NB4 (cell line): ENCODE results near the gene PASK.
"Not testable (repeated sequence)": the region's sequence is repeated elsewhere in the genome, so short reads cannot be mapped to it uniquely, and the experiment has no call there.

ENCODE experiments used
- DNase-seq: peaks from one replicate; pipeline ENCODE4 v3.0.0; 2010; ENCODE audit warnings: low read depth
- H3K4me3 ChIP-seq: one replicate; pipeline ENCODE4 v1.5.1; 2011; ENCODE audit warnings: mild to moderate bottlenecking, low read depth, low read length, moderate library complexity
- MAX ChIP-seq: IDR thresholded peaks from 2 replicates; pipeline ENCODE4 v1.6.1; 2011; ENCODE audit warnings: low read depth, low read length
- MYC ChIP-seq: IDR thresholded peaks from 2 replicates; pipeline ENCODE4 v1.6.1; 2011; ENCODE audit warnings: low read depth, low read length
- POLR2A ChIP-seq: IDR thresholded peaks from 2 replicates; pipeline ENCODE4 v1.6.1; 2011; ENCODE audit warnings: mild to moderate bottlenecking; ENCODE audit not compliant: insufficient read length; ENCODE audit errors: extremely low read depth
- TF ChIP-seq, protein P1 (sequence below): IDR thresholded peaks from one replicate; pipeline ENCODE4 v1.5.1; 2012; ENCODE audit warnings: low read depth, low read length

PASK gene

GRCh38 chr2:241148891-241149674, at the start of gene PASK:
PASK (minus strand) TSS chr2:241149472; CDS start chr2:241143032, 6,440 bp downstream.
- peak; percentile 15 for TF ChIP-seq POLR2A
- TF ChIP-seq, protein P1, sequence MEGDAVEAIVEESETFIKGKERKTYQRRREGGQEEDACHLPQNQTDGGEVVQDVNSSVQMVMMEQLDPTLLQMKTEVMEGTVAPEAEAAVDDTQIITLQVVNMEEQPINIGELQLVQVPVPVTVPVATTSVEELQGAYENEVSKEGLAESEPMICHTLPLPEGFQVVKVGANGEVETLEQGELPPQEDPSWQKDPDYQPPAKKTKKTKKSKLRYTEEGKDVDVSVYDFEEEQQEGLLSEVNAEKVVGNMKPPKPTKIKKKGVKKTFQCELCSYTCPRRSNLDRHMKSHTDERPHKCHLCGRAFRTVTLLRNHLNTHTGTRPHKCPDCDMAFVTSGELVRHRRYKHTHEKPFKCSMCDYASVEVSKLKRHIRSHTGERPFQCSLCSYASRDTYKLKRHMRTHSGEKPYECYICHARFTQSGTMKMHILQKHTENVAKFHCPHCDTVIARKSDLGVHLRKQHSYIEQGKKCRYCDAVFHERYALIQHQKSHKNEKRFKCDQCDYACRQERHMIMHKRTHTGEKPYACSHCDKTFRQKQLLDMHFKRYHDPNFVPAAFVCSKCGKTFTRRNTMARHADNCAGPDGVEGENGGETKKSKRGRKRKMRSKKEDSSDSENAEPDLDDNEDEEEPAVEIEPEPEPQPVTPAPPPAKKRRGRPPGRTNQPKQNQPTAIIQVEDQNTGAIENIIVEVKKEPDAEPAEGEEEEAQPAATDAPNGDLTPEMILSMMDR = no peak
- TF ChIP-seq MAX = peak; percentile 59
- 0 out of 2 replicates have a peak, but pooled peaks have one; percentile 12 for TF ChIP-seq MYC
- peak within 1 kb of the TSS; percentile 95 for H3K4me3 ChIP-seq
- DNase-seq = peak; percentile 98

DNA sequence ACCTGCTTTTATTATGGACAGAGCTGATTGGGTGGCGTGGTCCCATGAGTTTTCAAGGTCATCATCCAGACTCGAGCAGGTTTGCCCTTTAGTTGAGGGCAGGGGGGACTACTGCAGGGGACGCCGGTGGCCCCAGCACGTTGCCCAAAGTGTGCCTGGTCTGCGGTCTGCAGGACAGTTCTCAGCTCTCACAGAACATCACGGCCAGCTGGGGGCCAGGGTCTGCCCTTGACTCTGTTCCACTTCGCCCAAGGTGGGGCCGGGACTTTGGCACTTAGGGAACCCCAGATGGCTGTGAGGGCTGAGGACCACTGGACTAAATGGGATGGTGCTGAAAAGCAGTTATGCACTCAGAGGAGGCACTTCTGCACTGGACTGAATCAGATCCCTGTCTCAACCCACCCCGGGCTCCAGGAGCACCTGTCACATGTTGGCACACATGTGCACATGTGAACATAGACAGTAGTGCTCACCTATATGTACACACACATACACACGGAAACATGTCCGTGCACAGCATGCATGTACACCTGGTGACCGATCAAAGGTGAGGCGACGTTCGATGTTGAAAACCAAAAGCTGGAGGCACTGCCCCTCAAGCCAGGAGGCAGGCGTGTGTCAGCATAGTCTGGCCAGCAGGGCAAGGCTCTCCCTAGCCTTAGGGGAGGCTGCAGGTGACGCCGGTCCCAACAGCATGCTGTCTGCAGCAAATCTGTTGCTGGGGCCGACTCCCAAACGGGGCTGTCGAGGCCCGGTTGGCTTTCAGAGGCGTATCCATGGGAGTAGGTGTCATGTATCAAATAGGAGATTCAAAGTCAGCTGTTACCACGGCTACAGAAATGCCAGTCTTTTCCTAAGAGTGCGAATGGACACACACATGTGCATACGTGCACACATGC, 49.4 kb upstream of the PASK start:
- no peak for DNase-seq
- H3K4me3 ChIP-seq = no peak overlapping the region
- TF ChIP-seq POLR2A = no peak

- TF ChIP-seq POLR2A = no peak
- TF ChIP-seq MYC = no peak
- TF ChIP-seq MAX = no peak
- TF ChIP-seq, protein P1 = no peak
- no peak for DNase-seq
- no peak overlapping the region for H3K4me3 ChIP-seq
These were observed 48.7 kb upstream of the PASK start for GRCh38 chr2:241197947-241198346.

GRCh38 chr2:241197246-241197645, 48.0 kb upstream of the PASK start:
- H3K4me3 ChIP-seq, DNase-seq: not testable (repeated sequence)

DNA sequence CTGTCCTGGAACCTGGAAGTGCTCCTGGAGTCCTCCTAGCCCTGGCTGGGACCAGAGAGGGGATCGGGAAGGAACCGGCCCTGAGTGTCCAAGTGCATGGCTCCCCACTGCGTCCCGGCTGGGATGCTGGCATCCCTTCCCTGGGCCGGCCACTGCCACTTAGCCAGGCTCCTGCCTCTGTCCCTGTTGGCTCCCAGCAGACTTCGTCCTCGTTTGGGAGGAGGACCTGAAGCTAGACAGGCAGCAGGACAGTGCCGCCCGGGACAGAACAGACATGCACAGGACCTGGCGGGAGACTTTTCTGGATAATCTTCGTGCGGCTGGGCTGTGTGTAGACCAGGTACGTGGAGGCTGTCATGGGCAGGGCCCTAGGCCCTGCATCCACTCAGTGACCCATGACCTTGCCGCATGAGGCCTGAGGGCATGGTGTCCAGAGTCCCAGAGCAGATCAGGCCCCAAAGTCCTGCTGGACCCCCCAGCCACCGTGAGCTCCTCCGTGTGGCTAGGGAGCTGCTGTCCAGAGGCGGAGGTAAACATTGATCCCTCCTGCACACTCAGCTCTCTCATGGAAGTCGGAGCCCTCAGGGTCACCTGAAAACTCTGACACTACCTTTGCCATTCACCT, 46.3 kb upstream of the PASK start:
- no peak for DNase-seq

DNA sequence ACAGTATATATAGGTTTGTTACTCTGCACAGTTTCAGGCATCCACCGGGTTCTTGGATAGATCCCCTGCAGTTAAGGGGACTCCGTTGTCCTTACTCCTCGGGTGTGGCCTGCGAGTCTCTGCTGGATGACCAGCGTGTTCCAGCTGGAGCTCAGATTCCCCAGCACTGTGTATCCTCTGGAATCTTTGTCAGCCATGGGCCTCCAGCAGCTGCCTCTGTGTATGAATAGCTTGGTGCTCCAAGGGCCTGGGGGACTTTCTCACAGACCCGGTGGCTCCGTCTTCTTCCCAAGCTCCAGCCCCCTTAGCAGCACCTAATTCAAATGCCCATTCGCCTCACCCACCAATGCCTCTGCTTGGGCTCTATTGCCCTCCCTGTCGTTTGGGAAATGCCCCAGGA, 45.5 kb upstream of the PASK start:
- TF ChIP-seq, protein P1 = no peak
- no peak for TF ChIP-seq POLR2A
- TF ChIP-seq MYC = no peak
- TF ChIP-seq MAX = no peak
- no peak overlapping the region for H3K4me3 ChIP-seq
- DNase-seq = no peak

More for the DNA sequence above, 46.3 kb upstream of the PASK start:
- TF ChIP-seq, protein P1 = no peak
- TF ChIP-seq MYC (no peak), POLR2A (no peak), MAX (no peak)
- H3K4me3 ChIP-seq = no peak overlapping the region
